Measurements from ENCODE around the gene MVB12B. TPM values are rescaled to one million over a fixed set of nuclear protein-coding genes. Genes with fewer than 3 reads are reported as not detected.

MVB12B gene
- total RNA-seq, 1 experiment from 2014 or later, result 5.8 TPM

DNA sequence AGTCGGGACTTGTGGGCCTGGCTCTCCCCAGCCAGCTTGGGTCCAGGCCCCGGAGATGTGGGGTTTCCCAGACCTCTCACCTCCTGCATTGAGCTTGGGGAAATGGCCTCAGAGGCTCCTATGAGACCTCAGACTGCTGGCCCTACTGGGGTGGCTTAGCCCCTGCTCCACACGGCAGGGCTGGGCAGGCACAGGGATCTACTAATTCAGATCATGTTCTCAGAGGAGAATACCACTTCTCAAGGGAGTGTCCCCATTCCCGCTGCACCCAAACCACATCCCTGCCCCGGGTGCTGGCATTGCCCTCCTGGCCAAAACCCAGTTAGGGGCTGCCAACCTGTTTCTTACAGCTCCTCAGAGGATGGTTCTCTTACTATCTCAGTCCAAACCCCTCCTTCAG, 205.0 kb downstream of the MVB12B start:
- Histone ChIP-seq H3K27ac (ENCODE audit: insufficient read length, low read depth, low read length) (no peak overlapping the region), H4K8ac (replicated peaks; ENCODE audit: insufficient read length, low read depth, low read length) (no peak overlapping the region), H3K14ac (ENCODE audit: insufficient read depth, low read length) (no peak overlapping the region), H2BK12ac (ENCODE audit: insufficient read length, low read depth, low read length) (no peak overlapping the region), H2BK20ac (ENCODE audit: low read depth, low read length, poor library complexity, severe bottlenecking) (no peak overlapping the region), H3K56ac (ENCODE audit: insufficient read length, low read depth, low read length) (no peak overlapping the region), H3K23ac (ENCODE audit: insufficient read length, low read depth, low read length) (no peak overlapping the region), H3K18ac (ENCODE audit: insufficient read length, low read depth, low read length) (no peak overlapping the region), H3T11ph (ENCODE audit: low read length) (no peak overlapping the region), H3K9ac (ENCODE audit: extremely low read depth, insufficient read length, low read length) (no peak overlapping the region), H4K20me1 (ENCODE audit: control insufficient read depth, insufficient read depth, insufficient read length) (no peaks in the 10 kb centered on the region), H3K9me3 (ENCODE audit: control insufficient read depth, low read depth, low read length) (no peaks in the 10 kb centered on the region), H2AFZ (ENCODE audit: low read length) (no peak overlapping the region), H4K91ac (ENCODE audit: insufficient read length, low read depth, low read length) (no peak overlapping the region), H2BK15ac (ENCODE audit: low read depth, low read length) (no peak overlapping the region), H3K23me2 (ENCODE audit: insufficient read length, low read depth, low read length, poor library complexity, severe bottlenecking) (no peaks in the 10 kb centered on the region), H3K27me3 (ENCODE audit: insufficient read depth, low read length) (no peaks in the 10 kb centered on the region; the same call in 1 of the 2 replicates), H3K79me1 (ENCODE audit: insufficient read depth, low read depth, low read length, poor library complexity, severe bottlenecking) (no peaks in the 10 kb centered on the region), H2BK120ac (ENCODE audit: low read depth, low read length, poor library complexity, severe bottlenecking) (no peak overlapping the region), H3K4me2 (ENCODE audit: insufficient read depth, insufficient read length, low read length) (no peak overlapping the region), H2AK5ac (ENCODE audit: insufficient read length, low read length) (no peak overlapping the region), H3K4me1 (ENCODE audit: insufficient read depth, low read length) (peaks cover 3% of the 10 kb centered on the region; the same call in 1 of the 2 replicates), H3K4ac (ENCODE audit: low read depth, low read length) (no peak overlapping the region), H4K5ac (ENCODE audit: insufficient read length, low read depth, low read length) (no peak overlapping the region), H3K79me2 (ENCODE audit: insufficient read depth, low read length) (no peaks in the 10 kb centered on the region), H2BK5ac (ENCODE audit: insufficient read length, low read length) (no peak overlapping the region)
- peak; percentile 24 for DNase-seq
- no peak overlapping the region for H3K4me3 Mint-ChIP-seq
- no peaks in the 10 kb centered on the region; a peak in 1 of 5 replicates for H3K9me3 Mint-ChIP-seq
- H3K36me3 Mint-ChIP-seq (ENCODE audit: insufficient read depth in 1 of 3, low read depth in 3 of 3), result no peaks in the 10 kb centered on the region; a peak in 1 of 7 replicates
- H3K27me3 Mint-ChIP-seq (ENCODE audit: low read depth), result peaks cover 37% of the 10 kb centered on the region
- WGBS (ENCODE audit: extremely low coverage, insufficient read length, low lambda C conversion rate), result no CpG with 5 or more reads among the region's 5 CpGs
- H3K27ac Mint-ChIP-seq, result no peak overlapping the region
- peaks cover 66 to 76% of the 10 kb centered on the region in 2 experiments for H3K4me1 Mint-ChIP-seq
- TF ChIP-seq, protein P1, sequence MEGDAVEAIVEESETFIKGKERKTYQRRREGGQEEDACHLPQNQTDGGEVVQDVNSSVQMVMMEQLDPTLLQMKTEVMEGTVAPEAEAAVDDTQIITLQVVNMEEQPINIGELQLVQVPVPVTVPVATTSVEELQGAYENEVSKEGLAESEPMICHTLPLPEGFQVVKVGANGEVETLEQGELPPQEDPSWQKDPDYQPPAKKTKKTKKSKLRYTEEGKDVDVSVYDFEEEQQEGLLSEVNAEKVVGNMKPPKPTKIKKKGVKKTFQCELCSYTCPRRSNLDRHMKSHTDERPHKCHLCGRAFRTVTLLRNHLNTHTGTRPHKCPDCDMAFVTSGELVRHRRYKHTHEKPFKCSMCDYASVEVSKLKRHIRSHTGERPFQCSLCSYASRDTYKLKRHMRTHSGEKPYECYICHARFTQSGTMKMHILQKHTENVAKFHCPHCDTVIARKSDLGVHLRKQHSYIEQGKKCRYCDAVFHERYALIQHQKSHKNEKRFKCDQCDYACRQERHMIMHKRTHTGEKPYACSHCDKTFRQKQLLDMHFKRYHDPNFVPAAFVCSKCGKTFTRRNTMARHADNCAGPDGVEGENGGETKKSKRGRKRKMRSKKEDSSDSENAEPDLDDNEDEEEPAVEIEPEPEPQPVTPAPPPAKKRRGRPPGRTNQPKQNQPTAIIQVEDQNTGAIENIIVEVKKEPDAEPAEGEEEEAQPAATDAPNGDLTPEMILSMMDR (conservative IDR thresholded peaks at IDR 0.05), result no peak
